Activated CD4-positive, alpha-beta T cell treated with anti-CD3 and anti-CD28 coated beads for 4 hours (primary cell): ENCODE data around the gene CRK.

Experiments used
- DNase-seq, 2 donors: peaks; one replicate each; pipeline ENCODE4 v3.0.0-alpha.2; 2020

Gene CRK

DNA sequence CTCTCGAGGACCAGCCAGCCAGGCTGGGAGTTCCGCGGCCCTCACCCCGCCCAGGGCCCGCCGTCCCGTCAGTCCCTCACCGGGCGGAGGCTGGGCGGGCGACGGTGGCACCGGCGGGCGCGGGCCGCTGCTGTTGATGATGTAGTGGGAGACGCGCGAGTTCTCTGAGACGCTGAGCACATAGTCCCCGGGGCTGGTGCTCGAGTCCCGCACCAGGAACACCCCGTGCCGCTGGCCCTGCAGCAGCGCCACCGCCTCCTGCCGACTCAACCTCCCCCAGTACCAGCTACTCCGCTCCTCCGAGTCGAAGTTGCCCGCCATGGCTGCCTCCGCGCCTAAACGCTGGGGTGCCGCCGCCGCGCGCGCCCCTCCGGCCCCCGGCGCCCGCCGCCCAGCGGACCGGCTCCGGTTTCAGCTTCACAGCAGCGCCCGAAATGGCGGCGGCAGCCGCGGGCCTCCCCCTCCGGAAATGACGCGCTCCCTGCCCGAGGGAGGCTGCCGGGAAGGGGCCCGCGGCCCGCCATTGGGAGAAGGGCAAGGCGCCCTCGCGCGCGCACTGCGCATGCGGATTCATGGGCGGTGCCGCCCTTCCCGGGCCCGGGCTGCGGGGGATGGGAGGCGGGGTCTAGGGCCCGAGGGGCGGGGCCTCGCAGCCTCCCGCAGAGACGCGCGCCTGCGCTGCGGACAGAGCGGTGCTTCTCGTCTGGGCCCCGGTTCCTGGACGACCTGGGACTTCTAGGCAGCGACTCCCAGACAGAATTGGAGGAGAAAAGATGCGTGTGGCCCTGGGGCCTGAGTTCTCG, at the start of gene CRK:
Gene CRK, minus strand, starts transcription at position 436 of the 803 bp plus-strand sequence. Its CDS starts 115 bp downstream, at position 321.
- peak; percentile 97 to 98 for DNase-seq

DNA sequence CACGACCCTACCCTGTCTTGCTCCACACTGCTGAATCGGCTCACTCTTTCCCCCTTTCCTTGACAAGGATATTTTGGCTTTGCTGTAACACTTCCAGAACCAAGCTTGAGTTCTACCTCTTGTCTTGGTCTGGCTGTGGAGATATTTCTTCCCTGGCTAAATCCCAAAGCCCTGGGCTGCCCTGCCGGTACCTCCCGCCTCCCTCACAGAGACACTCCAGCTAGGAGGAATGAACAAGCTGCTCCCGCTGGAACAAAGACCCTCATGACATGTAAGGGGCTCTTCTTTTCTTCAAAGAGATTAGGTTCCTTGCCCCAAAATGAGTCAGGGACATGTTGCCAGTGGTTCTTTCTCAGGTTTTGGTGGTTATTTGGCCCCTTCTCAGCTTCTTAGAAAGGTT, 49.6 kb upstream of the CRK start:
- DNase-seq = no peak

DNA sequence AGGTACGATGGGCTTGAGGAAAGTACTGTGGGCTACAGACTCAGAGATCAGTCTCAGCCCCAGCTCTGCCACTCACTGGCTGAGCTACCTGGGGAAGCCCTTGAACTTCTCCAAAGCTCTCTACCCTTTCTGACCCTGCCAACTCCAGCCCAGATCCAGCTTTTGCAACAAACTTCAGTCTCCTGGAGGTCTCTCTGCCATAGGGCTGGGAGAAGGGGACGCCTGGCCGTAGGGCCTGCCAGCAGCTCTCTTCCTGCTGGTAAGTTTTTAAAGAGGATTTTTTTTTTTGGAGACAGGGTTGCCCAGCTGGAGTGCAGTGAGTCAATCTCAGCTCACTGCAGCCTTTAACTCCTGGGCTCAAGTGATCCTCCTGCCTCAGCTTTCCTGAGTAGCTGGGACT, 48.8 kb upstream of the CRK start:
- no peak for DNase-seq

DNA sequence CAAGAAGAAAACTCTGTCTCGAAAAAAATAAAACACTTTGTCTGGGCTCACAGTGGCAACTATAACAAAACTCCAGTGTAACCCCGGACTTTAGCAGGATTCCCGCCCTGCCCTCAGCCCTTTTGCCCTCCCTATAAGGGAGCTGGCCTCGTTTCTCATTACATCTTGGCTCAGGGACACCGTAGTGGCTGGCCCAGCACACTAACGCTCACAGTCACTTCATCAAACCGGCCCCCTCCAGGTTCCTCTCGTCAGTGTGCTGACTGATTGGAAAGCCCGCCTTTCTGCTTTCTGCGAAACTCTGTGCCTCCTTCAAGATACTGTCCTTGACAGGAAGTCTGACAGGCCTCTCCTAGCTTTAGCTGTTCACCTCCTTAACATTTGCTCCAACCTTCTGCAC, 47.7 kb upstream of the CRK start:
- no peak for DNase-seq

DNA sequence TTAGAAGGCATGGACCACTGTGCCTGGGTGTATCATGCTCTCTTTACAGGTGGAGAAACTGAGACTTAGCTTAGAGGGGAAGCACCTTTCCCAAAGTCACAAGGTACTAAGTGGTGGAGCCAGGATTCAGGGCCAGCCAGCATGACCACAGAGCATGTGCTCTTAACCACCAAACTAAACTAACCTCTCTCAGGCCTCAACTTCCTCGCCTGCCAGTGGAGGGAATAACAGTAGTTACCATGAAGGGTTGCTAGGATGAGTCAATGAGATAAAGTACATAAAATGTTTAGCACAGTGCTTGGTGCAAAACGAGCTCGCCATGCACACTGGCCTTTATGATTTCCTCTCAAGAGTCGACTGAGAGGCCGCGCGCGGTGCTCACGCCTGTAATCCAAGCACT, 42.8 kb upstream of the CRK start:
- no peak for DNase-seq

DNA sequence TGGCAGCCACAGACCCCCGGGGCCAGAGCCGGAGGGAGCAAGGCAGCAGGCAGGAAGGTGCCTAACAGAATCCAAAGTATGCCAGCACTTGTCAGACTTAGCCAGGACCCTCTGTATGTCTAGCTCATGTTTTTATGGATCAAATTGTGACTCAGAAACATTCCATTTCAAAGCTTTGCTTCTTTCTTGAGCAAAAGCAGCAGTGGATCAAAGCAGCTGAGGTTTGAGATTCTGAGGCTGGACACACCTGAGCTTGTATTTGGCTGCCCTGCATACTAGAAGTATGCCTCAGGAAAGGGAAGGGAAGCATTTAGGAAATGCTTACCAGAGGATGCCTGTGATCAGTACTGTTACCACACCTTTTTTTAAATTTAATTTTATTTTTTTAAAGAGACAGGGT, 42.2 kb upstream of the CRK start:
- DNase-seq = no peak

DNA sequence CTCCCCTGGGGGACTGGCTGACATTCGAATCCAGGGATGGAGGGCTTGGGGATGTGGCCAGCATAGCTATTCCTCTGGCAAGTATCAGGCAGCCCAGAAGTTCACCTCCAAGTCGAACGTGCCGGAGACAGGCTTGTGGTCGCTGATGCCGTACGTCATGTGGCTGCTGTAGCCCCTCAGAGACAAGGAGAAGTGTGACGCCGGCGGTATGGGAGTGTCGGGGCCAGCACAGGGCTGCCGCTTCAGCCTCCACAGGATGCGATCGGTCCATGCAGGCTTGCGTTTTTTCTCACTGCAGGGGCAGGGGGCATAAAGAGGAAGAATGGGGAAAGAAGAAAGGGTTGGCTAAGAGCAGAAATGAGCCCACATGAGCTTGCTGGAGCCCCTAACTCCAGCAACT, 41.8 kb upstream of the CRK start:
- no peak for DNase-seq

DNA sequence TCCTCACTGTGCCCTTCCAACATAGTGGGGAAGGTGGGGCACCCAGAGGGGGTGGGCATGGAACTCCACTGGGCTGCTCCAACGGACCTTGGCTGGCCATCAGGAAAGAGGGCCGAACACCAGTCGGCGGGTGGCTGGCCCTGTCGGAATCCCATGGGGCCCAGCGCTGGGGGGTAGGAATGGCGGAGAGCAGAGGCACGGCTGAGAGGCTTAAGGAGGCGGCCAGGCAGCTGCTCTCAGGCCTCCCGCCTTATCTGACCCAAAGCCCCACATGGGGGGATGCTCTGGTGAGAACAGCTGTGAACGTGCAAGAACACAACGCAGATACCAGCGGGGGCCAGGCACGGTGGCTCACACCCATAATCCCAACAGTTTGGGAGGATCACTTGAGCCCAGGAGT, 40.8 kb upstream of the CRK start:
- no peak for DNase-seq

DNA sequence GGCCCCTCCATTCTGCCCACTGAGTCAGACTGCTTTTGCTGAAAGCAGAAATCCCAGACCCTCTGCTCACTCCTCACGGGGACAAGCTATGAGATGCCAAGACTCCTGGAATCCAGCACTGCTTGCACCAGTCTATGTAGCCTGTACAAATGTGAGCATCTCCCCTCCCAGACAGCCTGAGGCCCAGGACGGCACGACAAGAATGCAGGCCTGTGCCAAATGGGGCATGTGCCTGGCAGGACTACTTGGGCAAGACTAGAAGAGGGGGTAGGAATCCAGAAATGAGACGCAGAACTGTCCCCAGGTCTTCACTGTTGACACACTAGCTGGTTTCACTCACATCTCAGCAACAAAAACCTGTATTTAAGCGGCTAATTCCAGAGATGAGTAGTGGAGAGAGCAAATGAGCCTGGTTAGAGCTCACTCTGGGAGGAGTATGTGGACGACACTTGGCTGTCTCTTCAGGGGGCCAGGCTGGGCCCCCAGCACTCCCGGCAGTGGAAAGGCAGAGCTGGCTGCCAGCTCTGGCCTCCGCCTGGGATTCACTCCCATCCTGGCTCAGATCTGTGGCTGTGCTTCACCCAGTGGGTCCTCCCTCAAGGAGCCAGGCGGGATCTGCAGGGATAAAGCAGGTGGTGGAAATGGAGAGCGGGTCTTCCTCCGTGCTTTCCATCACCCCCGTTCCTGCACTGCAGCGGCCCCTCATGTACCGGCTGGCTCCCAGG, 39.4 kb upstream of the CRK start:
- DNase-seq = no peak

DNA sequence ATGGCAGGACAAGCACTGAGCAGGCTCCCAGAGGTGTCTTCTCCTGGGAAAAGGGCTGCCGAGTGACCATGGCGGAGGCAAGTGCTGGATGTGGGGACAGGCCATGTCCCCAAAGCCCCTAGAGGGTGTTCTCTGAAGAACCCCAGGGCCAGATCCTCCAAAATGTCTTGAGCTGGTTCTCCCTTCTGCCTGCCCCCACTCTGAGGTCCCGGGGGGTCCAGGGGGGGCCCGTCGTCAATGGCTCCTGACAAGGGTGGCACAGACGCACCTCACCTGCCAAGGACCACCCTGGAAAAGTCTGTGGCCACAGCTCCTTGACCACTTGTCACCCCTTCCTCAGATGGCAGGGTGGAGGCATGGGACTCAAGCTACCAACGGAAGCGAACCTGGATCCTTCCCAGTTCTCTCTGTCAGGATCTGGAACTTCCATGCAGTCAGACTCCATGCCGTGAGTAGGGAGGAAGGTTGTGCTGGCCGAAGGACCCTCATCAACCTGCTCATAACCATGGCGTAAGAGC, 38.8 kb upstream of the CRK start:
- no peak for DNase-seq

DNA sequence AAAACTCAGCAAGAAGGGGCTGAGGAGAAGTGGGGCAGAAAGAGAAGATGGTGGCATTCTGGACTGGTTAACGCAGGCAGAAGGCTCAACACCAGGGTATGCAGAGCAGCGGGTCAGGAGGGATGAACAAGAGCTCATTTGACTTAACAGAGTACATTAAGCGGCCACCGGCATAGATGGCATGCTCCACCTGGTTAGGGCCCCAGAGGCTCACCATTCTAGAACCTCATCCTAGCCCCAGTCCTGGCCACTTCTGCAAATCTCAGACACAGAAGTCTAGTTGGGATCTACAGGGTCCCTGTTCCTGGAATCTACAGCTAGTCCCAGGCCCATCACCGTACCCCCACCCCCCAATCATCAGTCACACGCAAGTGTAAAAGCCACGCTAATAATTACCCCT, 38.2 kb upstream of the CRK start:
- DNase-seq = no peak

DNA sequence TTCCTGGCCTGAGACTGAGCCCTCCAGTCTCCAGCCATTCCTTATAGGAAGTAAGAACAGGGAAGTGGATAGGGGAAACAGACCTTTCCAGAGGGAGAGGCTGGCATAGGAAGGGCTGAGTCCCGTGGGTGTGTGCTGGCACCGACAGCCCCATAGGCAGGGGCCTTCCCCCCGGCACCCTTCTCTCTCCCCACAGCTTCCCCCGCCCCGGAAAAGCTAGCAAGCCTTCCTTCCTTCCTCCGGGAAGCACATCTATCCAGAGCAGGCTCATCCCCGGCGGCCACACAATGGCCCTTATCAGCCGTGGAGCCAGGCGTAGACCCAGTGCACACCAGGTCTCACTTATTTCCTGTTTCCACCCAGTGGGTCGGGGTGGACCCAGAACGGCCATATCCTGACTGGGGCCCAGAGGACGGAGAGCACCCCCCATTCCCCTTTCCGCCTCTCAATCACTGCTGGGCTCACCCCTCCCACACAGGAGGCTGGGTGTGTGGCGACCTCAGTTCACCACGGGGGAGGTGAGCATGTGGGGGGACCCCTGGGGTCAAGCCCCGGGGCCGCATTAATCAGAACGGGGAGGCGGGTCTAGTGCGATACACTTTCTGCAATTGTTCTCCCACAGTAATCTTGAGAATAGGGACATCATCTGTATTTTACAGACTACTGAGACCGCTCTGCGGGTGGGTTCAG, 37.4 kb upstream of the CRK start:
- DNase-seq = no peak

DNA sequence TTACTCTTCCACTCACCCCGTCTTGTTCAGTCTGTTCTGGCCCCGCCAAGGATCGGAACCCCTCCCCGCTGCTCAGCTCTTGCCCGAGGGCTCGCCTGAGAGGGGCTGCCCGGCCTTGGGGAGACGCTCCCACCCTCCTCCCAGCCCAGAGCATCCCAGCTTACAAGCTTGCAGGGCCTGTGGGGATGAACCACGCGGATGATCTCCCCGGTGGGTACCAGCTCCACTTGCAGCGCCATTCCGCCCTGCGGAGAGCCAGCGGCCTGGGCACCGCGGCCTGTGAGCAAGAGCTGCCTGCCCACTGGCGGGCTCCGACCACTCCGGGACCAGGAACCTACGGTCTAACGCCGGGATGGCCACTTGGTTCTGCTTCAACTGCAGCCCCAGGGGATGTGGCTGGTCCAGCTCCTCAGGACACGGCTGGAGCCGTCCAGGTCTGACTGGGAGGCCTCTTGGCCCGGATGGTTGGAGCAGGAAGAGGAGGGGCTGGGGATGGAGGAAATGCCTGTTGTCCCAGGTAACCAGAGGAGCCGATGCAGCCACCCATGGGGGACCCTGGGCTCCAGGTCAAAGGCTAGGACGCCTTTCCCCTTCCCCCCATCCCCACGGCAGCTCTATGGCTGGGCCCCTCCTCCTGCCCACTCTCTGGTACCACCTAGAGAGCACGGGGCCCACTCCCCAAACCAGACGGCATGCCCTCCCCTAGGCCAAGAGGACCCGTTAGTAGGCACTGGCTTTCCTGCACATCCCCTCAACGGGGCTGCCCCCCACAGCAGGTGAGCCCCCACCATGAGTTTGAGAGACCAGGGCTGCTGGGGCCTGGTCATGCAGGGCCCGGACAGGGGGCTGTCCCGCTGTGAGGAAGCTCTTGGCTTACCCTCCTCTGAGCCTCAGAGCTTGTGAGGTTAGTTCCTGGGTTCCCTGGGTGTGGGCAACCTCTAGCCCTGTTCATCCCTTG, 36.5 kb upstream of the CRK start, which contains the start of gene MYO1C:
Gene MYO1C, minus strand, starts transcription at position 438 of the 958 bp plus-strand sequence. Its CDS starts 199 bp downstream, at position 239.
- DNase-seq = no peak

DNA sequence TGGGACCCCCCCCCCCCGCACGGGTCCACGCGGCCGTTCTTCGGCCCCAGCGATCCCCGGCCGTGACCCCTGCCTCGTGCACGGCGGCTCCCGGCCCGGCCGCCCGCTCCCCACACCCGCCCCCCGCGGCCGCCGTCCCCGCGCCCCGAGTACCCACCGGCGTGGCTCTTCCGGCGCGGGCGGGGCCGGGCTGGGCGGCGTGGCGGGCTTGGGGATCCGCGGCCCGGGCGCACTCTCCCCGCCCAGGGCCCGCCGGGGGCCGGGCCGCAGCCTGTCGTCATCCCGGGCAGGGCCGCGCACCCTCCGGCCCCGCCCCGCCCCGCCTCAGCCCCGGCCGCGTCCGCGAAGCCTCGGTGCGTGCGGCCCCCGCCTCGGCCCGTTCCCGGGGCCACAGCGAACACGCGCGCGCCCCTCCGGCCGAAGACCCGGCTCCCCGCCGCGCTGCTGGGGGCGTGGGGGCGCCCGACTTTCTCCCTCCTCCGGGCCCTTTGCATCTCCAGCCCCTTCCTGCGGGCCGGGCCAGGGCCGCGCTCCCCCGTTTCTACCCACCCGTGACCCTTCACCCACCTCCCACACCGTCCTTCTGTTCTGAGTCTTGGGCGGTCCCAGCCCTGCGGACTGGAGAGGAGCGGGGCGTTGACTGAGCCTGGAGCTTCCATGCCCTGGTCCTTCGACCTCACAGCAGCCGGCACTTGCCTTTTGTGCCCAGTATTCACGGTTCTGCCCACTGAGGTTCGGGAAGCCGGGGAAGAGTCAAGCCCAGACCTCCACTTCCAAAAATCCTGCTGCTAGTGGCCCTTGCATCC, 35.6 kb upstream of the CRK start:
- DNase-seq = peak; percentile 12 to 32

DNA sequence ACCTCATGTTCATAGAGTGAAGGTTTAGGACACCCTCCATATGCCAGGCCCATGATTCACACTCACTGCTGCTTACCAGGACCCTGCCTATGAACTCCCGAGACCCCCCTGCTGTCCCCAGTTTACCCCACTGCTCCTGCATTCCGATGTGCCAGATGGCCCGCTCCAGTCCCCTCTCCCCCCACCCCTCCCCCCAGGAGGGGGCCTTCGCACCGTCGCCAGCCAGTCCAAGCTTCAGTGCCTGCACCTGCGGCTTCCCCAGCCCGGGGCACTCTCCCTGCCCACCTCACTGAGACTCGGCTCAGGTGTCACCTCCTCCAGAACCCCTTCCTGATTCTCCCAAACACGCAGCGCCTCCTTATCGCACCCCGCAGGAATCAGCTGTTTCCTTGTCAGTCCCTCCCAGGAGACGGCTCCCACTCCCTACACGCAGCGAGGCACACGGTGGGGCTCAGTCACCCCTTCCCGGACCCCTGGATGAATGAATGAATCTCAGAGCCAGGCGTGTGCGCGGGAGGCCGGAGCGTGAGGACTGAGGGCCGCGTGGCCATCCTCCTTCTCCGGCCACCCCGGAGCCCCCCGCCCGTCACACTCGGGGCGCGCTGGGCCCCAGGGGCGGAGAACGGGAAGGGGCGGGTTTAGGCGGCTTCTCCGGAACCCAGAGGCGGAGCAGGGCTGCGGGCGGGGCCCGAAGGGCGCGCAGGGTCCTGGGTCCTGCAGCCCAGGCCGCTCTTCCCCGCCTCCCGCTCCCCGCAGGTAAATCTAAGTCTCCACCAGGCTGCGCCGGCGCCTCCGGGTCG, 34.8 kb upstream of the CRK start:
- DNase-seq = peak; percentile 58

DNA sequence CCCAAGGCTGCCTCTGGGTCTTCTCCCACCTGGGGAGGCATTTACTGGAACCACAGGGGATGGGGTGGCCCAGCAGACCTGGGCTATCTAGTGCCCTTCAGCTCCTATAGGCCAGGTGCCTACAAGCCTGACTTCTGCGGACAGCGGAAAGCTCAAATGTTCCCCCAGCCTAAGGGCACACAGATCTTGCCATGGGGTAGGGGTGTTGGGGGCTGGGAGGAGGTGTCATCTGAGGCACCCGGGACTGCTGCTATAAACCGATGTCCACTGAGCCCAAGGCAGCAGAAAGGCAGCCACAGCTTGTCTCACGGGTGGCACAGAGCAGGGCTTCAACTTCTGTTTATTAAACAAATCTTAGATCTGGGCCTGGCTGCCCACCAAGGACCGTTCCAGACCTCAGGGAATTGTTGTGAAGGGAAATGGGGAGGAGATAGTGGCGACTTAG, 32.8 kb upstream of the CRK start:
- DNase-seq = no peak

DNA sequence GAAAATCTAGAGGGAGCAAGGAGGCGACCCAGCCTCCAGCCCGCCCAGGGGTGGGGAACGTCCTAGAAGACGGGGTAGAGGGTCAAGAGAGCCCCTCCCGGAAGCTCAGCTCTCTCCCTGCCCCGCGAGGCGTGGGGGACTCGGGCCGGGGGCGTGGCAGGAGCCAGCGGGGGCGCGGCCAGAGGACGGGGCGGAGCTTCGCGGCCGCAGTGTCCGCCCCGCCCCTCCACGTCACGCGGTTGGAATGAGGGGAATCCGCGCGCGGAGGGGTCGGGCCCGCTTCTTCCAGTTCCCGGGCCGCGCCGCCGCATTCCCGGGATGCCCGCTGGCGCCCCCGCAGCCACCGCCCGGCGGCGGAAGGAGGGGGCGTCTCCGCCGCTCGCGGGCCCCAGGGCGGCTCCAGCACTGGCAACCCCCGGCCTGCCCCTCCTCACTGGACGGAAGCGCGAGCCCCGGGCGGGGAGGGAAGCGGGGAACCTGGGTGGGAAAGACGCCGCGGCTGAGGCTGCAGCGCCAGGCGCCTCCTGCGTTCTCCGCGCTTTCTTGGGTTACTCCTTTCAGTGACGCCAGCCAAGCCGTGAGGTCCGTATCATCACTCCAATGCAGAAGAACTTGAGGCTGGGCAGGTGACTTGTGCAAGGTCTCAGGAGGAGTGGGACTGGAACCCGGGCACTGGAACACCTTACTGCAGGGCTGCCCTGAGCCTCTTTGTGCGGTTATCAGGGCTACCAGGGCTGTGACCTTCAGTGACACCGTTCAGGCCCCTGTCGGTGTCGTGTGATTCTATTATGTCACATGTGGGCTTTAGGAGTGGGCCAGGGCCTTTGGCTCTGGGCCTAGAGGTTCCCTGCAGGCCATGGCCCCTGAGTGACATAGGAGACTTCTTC, 32.1 kb upstream of the CRK start:
- DNase-seq = peak; percentile 70 to 71

DNA sequence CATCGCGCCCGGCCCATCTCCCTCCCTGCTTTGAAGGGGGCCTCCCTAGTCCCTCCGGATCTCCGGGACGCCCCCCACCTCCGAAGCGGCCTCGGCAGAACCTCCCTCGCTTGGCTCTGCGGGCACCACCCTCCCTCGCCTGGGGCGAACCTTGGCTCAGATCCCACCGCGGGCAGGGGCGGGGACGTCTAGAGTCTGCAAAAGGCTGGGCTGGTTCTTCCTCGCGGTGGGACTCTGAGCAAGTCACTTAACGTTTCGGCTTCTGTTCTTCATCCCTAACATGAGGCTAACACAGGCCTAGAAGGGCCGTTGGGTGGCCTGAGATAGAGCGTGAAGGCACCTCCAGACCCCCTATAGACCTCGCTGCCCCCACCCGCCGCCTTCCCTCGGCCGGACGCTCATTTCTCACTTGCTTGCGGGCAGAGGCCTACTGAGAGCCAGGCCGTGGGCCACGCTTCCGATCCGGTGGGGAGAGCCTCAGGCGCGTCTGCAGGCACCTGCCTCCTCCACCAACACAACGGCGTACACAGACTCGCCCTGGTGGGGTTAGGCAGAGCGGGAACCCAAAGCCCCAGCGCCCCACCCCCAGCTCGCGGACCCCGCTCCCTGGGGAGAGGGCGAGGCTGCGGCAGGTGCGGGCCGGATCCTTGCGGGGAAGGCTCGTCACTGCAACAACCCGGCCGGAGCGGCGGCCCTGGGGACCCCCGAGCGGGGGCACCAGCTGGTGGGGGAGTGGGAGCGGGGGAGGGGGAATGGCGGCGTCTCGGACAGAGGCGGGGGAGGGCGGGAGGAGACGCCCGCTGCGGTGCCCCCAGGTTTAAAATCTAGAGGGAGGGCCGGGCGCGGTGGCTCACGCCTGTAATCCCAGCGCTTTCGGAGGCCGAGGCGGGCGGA, 31.0 kb upstream of the CRK start:
- DNase-seq = peak; percentile 79 to 84
